ENCODE measurements around the gene RALGAPA2.
A peak's percentile ranks its signal among the peaks of the same experiment; 100 is the strongest.

The RALGAPA2 gene

DNA sequence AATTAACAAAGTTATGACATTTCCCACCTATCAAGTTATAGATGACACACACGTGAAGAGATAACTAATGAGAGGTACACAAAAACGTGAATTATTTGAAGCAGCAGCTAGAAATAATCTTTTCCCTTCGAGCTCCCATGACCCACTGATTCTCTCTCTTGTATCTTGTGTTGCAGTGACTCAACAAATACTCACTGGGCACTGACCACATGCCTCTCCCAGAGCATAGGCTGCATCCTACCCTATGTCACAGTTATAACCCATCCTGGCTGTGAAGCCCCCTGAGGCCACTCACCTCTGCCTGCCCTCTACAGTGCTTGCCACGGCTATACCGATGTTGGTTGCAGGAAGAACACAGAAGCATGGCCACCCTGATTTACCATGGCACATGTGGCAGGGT, 252.7 kb downstream of the RALGAPA2 start:
- no peak for DNase-seq (ENCODE audit: low read depth)

DNA sequence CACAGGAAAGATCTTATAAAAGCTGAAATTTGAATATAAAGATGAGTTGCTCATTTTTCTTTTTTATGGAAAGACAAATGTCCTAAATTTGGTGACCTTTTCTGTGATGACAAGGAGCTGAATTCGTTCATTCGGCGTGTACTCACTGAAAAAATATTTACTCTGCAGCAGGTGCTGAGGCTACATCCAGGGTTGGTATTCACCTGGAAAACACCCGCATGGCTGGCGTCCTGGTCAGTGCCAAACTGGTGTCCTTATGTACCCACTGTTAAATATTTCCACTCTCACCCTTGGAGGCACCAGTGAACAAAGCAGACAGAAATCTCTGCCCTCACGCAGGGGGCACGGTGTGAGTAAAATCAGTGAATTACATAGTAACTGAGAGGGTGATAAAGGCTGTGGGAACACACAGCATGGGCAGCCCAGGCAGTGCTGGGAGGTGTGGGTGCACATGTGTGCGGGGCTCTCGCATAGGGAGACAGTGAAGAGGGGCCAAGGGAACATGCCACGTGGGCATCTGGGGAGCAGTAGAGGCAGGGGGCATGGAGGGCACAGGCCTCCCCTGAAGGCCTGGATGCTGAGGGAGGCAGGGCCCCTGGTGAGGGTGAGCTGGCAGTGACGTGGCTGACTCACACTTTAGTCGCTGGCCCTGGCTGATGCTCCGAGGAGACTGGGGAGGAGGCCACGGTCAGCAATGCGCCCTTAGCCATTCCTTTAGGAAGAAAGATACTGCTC, 254.9 kb downstream of the RALGAPA2 start:
- no peak for DNase-seq (ENCODE audit: low read depth)

DNA sequence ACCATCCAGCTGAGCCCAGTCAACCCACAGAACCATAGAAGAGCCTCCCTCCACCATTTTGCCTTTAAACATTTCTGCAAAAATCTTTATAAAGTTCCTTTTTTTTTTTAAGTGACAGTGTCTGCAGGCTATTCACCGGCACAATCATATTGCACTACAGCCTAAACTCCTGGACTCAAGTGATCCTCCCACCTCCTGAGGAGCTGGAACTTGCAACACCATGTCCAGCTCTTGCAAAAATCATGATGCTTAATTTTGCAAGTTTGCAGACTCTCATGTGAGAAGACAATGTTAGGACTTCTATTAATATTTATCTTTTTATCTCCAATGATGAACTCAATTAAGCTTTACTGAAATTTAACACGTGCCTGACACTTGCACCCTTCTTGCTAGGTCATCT, 255.7 kb downstream of the RALGAPA2 start:
- no peak for DNase-seq (ENCODE audit: low read depth)

DNA sequence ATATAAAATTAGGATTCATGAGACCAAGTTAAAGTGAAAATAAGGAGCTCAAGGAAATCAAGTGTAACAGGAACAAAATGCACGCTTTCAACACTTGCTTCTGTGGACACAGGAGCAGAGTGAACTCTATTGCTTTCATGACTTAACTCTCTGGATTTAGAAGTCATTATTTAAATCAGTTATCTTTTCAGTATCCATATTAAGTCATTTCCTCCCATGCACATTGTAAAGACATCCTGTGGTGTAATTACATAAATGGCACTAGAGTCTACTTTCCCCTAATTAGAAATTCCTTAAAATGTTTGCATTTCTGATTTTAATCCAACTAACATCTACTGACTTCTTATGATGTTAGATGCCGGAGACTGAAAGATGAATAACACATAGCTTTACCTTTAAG, 256.5 kb downstream of the RALGAPA2 start:
- no peak for DNase-seq (ENCODE audit: low read depth)

DNA sequence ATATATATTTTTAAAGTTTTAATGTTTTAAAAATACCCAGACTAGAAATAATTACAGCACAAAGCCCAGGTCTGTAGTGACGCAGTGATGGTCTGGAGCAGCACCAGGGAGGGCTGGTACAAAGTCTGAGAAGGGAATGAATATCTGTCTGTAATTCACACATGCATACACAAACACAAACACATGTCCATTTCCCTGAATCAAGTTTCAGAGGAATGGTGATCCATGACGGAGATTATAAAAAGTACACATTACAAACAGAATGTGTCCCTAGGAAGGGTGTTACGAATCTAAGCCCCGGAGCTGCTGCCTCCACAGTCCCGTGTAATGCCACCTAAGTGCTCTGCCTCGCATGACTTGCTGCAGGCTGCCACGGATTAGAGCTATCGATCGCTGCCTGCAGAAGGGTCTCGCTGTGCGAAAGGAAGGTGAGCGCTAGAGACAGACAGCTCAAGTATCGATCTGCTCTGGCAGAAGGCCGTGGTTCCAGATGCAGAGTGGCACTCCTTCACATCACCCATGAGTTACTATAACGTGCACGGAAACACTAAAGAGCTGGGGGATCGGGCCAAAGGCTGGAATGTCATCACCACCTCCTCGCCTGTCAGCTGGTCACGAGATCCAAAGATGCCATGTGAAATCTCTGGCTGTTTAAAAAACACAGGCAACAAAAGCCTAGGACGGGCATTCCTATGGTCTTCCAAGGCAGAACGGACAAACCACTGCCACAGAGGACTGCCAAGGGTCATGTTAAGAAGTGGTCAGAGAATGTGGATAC, 257.4 kb downstream of the RALGAPA2 start:
- DNase-seq (ENCODE audit: low read depth) = no peak

DNA sequence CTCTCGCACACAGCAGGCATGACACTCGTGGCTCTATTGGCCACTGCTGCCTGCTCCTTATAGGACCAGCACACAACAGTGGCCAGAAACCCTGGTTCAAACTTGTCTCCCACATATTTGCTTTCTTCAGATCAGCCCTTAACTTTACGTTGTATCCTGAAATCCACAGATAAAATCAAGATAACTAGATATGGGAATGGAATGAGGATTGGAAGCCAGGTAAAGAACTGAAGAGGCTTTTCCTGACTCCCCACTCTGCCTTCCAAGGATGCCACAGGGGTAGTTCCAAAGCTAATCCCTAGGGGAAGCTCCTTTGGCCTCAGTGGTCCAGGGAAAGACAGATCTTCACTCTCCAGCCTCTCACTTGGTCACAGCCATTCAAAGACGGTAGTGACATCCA, 258.1 kb downstream of the RALGAPA2 start:
- DNase-seq (ENCODE audit: low read depth) = no peak

DNA sequence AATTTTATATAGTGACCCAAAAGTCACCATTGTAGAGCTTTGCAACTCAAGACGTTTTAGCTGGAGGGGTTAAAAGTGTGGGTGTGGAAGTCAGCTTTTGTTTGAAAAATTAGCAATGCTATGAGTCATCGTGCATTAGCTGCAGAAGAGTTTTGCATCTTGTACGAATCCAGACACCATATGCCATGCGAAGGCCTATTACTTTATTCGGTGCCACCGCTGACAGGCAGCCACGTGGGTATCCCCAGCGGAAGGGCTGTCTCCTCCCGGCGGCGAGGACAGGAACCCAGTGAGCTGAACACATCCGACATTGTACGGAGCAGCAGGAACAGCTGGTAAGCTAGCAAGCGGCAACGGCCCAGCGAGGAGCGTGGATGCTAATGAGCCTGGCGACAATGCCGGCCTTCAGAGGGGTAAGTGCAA, 260.2 kb downstream of the RALGAPA2 start:
- DNase-seq (ENCODE audit: low read depth) = peak; percentile 13

DNA sequence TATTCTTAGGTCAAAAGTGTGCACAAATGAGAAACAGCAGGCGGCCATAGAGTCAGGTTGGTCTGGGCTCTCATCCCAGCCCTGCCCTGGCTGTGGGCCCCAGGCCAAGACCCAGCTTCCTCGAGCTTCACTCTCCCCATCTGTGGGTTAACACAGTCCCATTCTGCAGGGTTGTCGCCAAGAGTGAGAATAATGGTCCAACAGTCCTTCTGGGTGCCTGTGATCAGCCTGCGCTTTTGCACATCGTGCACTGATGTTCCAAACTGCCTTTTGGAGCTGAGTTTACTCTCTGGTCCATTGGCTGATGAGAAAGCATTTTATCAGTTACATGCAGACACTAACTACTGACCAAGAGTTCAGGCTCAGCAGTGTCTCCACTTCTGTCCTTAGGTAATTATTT, 261.9 kb downstream of the RALGAPA2 start:
- DNase-seq (ENCODE audit: low read depth) = no peak

DNA sequence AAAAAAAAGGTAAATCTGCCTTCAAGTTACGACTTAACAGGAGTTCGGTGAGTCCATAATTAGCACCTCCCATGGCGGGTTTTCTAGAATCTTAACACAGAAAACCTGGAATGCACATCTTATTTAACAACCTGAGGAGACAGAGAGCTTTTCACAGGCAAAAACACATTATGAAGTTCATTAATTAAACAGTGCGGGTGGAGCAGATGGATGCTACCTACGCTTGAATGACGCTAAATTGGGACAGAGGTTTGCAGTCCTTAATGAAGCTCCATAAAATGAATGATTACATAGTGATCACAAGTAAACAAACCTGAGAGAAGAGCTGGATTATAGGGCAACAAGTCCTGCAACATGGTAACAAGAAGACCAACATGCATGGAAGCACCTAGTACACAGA, 263.6 kb downstream of the RALGAPA2 start:
- no peak for DNase-seq (ENCODE audit: low read depth)

DNA sequence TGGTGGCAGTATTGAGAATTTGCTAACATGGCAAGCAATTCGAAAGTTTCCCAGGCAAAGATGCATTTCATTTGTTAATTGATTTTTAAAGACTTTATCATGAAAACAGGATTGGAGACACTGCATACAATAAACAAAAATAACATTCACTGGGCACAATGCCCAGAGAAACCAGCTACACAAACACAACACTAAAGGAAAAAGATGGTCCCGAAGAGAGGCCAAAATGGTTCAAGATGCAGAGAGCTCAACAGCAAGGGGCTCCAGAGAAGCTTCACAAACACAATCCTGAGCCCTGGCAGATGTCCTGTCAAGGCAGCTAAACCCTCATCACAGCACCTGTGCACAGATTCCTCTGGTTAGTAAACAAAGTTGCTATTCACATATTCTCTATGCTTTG, 265.2 kb downstream of the RALGAPA2 start:
- no peak for DNase-seq (ENCODE audit: low read depth)

DNA sequence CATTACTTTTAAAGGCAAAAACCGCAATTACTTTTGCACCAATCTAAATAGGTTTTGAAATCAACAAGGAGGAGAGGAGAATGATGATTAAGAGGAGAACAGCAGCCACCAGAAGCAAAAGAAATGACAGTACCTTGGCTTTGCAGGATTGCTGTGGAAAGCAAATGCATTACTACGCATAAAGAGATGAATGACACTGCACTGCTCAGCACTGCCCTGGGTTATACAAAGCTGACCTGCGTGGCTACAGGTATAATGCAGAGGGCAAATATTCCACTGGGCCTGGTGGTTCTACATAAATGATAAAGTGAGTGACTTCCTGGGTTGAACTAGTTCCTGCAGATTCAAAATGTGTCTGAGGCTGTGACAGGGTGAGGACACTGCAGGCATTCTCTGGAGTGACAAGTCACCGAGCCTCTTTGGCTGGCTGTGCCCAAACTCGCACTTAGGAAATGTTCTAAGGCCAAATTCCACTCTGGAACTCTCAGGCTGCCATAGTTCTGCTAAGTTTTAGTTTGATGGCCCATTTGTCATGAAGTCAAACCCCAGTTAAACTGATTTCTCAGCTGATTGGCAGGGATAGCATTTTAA, 265.9 kb downstream of the RALGAPA2 start:
- DNase-seq (ENCODE audit: low read depth) = no peak

DNA sequence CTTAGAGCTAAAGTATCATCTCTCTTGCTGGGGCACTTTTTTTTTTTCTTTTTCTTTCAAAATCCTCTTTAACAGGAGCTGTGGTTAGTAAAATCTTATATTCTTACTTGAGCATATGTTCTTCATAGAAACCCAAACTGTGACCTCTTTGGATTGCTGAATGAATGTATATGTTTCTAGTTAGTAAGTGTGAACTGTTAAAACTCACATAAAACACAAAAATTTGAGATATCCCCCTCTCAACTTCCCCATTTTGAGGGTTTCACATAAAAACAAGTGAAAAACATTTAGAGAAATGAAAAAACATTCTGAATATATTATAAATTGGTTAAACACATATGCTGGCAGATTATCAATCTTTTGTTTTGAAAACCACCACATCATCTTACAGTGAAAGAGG, 266.4 kb downstream of the RALGAPA2 start:
- DNase-seq (ENCODE audit: low read depth) = no peak

DNA sequence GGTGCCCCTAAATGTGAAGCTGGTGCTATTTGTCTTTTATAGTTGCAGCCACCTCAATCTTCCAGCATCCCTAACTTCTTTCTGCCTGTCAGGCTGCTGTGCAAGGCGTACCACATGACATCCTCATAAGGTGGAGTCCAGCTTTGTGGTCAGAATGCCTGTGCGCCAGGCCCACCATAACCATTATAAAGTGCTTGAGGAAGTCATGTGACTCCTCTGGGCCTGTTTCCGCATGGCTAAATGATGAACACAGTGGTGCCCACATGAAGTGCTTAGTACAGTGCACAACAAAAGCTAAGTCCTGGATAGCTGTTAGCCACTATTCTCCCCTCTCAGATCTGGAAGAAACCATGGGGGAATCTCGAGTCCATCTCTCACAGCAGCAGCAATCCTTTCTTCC, 268.9 kb downstream of the RALGAPA2 start:
- no peak for DNase-seq (ENCODE audit: low read depth)

DNA sequence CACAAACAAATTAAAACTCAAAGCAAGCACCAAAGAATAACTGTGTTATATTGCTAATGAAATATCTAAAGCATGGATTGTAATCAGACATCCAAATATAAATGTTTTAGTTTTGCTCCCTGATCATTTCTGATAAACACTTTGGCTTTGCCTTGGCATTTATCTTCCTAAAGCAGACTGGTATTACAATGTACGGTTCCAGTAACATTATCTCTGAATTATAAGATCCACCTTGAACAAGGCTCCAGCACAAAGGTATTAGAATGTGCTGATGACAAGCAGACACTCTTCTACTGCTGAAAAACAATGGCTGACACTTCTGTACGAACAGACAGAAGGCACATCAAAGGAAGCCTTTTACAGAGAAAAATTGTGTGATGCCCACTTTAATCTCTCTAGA, 270.0 kb downstream of the RALGAPA2 start:
- no peak for DNase-seq (ENCODE audit: low read depth)

DNA sequence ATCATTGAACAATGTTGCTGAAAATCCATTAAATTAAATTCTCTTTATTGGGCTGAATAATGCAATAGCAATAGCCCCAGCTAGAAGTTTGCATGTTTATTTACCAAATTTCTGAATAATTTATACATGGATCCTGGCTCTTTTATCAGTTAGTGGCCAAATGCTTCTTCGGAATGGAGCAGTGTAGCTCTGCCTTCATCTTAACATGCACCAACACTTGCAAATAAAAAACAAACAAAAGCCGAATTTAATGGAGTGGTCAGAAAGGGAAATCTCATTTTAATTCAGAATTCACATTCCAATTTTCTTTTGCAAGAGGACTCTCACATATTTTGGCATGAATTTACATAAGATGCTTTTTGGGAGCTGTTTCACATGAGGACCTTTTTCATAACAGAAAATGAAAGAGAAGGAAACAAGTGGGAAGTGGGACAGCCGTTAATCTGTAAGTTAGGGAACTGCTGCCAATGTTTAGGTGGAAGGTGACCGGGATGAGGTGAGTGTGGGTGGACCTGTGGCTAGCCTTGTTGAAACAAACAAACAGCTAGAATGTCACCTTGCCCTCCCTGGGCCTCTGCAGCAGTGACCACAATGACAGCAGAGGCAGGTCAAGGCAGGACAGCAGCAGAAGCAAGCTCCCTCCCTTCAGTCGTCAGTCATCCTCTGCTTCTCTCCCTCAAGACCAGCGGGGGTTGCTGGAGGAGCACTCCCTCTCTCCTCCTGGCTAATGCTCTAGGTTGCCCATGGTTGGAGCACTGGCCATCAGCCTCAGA, 271.4 kb downstream of the RALGAPA2 start:
- no peak for DNase-seq (ENCODE audit: low read depth)

DNA sequence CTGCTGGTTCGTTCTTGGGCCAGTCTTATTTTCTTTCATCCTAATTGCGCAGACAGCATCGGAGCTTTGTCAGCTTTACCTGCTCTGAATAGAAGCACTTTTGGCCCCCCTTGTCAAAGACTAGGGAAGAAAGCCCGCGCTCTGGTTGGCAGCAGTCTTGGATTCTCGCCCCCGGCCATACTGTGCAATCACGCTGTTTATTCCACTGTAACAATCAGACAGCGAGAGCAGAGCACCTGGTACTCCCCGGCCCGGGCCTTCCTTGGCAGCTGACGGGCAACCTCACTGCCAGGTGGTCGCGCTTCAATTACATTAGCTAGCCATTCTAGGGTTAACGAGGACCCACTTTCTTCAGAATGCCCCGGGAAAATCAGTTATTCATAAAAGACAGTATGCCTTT, 272.0 kb downstream of the RALGAPA2 start:
- no peak for DNase-seq (ENCODE audit: low read depth)

DNA sequence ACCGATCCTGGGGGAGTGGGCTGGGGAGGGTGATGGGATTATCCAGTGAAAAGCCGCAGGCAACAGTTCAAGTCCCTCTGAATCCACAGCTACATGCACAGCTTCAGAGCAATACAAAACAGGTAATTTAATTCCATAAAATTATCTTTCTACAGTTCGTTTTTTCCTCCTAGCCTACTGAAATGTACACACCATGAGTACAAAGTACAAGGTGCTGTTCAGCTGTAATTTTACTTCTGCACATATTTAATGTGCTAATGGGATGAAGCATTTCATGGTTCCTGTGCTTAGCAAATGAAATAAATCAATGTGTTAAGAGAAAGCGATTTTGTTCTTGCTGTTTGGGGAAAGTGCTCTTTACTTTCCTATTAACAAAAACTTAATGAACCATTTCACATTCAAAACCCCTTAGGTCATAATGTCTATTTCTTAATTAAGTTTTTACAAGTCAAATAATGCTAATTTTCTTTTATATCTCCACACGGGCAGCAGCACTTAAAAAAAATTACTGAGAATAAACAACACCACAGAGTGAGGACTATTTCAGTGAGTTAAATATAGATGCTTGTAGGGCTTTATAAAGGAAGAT, 272.7 kb downstream of the RALGAPA2 start:
- DNase-seq (ENCODE audit: low read depth) = no peak

DNA sequence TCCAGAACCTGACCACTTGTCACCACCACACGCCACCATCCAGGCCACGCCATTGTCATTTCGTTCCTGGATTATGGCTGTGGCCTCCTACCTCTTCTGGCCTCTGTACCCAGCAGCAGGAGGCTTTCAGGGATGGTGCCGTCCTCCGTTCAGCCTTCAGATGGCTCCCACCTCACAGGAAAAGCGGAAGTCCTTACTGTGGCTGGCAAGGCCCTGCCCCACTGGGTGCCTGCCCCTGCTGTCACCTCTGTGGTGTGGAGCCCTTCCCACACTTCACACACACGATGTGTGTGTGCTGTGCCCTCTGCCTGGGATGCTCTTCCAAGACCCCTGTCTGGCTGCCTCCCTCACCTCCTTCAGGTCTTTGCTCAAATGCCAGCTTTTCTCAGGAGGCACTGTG, 275.1 kb downstream of the RALGAPA2 start:
- no peak for DNase-seq (ENCODE audit: low read depth)

DNA sequence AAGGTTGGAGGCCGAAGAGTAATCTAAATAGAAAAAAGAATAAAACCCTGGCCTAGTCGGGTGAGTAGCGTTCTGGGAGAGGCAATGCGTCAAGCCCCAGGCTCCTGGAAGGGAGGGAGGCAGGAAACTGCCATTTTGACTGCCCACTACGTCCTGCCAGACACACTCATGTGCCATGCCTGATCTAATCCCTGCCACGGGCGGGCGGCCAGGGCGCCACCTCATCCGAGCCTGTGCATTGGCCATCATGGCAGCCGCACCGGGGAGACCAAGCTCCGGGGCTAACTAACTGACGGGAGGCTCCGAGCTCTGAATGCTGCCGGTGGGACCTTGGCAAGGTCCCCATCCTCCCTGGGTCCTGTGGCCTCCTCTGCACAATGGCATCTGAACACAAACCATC, 275.8 kb downstream of the RALGAPA2 start:
- no peak for DNase-seq (ENCODE audit: low read depth)

DNA sequence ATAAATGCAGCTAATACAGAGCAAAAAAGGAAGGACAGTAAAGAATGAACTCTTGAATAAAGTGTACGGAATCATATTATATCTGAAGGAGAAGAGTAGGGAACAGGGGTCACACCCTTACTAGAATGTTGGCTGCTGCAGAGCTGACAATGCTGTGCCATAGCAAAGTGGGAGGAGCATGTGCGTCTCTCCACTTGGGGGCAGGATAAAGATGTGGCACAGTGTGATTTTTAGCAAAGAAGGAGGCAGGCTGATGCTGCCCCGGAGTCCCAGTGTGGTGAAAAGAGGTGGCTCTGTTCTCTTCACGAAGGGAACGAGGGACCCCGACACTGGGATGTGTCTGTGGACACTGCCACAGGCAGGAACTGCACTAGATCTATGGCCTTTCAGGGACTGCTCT, 277.0 kb downstream of the RALGAPA2 start:
- no peak for DNase-seq (ENCODE audit: low read depth)

DNA sequence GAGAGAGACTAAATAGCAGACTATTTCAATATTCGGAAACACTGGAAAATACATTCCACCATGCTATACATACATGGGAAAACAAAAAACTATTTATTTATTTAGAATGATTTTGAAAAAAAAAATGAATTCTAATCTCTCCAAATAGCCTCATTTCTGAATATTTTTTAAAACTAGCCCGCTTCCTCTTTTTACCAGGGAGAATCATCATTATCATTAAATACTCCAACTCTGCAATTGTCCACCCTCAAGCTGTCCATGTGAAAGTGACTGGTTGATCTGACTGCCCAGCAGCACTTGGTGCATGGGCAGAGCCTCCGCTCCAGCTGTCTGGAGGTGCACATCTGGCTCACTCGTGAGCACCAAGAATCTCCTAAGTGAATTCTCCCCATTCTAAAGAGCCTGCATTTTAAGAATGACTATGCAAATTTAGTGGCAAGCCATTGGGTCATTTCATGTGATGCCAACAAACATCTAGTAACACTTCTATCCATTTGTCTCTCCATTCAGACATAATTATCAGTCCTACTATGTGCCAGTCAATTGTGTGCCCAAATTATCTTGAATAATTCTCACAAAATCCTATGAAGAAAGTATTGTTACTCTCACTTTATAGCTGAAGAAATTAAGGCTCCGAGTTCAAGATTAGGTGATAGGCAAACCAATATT, 279.7 kb downstream of the RALGAPA2 start:
- no peak for DNase-seq (ENCODE audit: low read depth)

DNA sequence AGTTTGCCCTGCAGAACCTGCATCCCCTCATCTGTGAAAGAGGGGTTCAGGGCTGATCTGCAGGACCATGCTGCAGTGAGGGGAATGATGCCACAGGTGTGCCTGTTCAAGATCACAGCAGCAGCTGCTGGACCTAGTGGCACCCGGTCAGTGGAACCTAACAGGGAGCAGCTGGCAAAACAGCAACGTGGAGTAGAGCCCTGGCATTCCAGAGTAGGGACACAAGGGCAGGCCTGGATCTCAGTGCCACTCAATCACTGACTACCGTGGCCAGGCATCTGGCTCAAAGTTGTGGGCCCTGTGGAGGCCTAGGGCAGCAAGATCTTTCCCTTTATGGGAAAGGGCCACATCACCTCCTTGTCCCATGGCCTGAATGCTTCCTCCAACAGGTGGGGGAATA, 282.4 kb downstream of the RALGAPA2 start:
- DNase-seq (ENCODE audit: low read depth) = no peak
